ENCODE measurements around the gene CRY2. TPM values are rescaled to one million over a fixed set of nuclear protein-coding genes. Genes with fewer than 3 reads are reported as not detected.

The CRY2 gene
- total and polyA plus RNA-seq, 2 of the 8 experiments (the other 6 are each of a cell fraction or from before 2014, with no cell fraction given): 8.0 to 9.4 TPM

- peaks cover 12 to 25% (median 16%) of the 10 kb centered on the region in 4 experiments; a peak in 6 of 7 replicates for H3K4me1 ChIP-seq (replicated peaks in 1 of 4; ENCODE audit: control insufficient read depth in 3 of 4, insufficient read depth in 4 of 4, low read length in 3 of 4)
- no peak overlapping the region for H2BK120ac ChIP-seq (replicated peaks; ENCODE audit: low read depth, low read length)
- no peak overlapping the region; a peak in 1 of 4 replicates for H3K4me2 ChIP-seq (ENCODE audit: insufficient read depth in 1 of 2, low read depth in 2 of 2, low read length in 2 of 2)
- no peak overlapping the region; the same call in 1 of the 2 replicates for H2BK5ac ChIP-seq (ENCODE audit: low read depth, low read length)
- DNase-seq (ENCODE audit: low read depth in 1 of 2, low spot score in 2 of 2) (no peak), FAIRE-seq (no peak)
- peaks cover 3 to 27% (median 9%) of the 10 kb centered on the region in 4 experiments; a peak in 5 of 8 replicates for H3K36me3 ChIP-seq (ENCODE audit: control insufficient read depth in 2 of 4, insufficient read depth in 4 of 4, low read length in 3 of 4)
- H3K27me3 ChIP-seq (replicated peaks in 1 of 4; ENCODE audit: control insufficient read depth in 3 of 4, extremely low read depth in 1 of 4, insufficient read depth in 3 of 4, low read length in 3 of 4): no peaks in the 10 kb centered on the region
- no peaks in the 10 kb centered on the region for H3K9me3 ChIP-seq (ENCODE audit: insufficient read depth in 2 of 2, low read depth in 1 of 2, low read length in 1 of 2)
- H3K27ac ChIP-seq (ENCODE audit: low read depth, low read length): no peak overlapping the region
- no peak overlapping the region for H2AFZ ChIP-seq (ENCODE audit: low read length)
- ChIA-PET POLR2A (ENCODE audit: partially characterized antibody) (interaction anchor here (0.7 to 4.7 kb wide), 3 partner anchors 10 to 435 kb away, joined by 3 to 17 read pairs (median 4); partner anchors contain the start of gene CRY2), CTCF (ENCODE audit: partially characterized antibody) (interaction anchor here (0.9 to 8.6 kb wide), 7 partner anchors 12 to 88 kb away, joined by 3 to 90 read pairs (median 4); no protein-coding TSS in a partner anchor)
- H3K23ac ChIP-seq (ENCODE audit: insufficient read length): no peak overlapping the region
- H4K5ac ChIP-seq (ENCODE audit: insufficient read length, low read depth, low read length): no peak overlapping the region
- no peak overlapping the region for H2BK15ac ChIP-seq (ENCODE audit: low read length)
- H3K14ac ChIP-seq (ENCODE audit: insufficient read length): no peak overlapping the region
- H3K79me1 ChIP-seq (ENCODE audit: low read depth, low read length): no peaks in the 10 kb centered on the region
- H2AK5ac ChIP-seq (ENCODE audit: low read depth, low read length): no peak overlapping the region
- no peak overlapping the region for H3K56ac ChIP-seq (replicated peaks; ENCODE audit: insufficient read length, low read depth, low read length)
- no peak overlapping the region for H3K4me3 ChIP-seq (ENCODE audit: extremely low read depth in 1 of 4, insufficient read depth in 2 of 4, low read depth in 3 of 4, low read length in 4 of 4)
- no peaks in the 10 kb centered on the region for H3K23me2 ChIP-seq (ENCODE audit: low read depth, low read length)
- H2BK20ac ChIP-seq (ENCODE audit: low read length): 0 out of 2 replicates have a peak overlapping the region, but pooled peaks have one; percentile 26
- H3K18ac ChIP-seq (ENCODE audit: extremely low read depth, low read length): no peak overlapping the region; the same call in 1 of the 2 replicates
- no peaks in the 10 kb centered on the region for H4K20me1 ChIP-seq (replicated peaks in 1 of 2; ENCODE audit: control insufficient read depth in 1 of 2, insufficient read depth in 2 of 2, low read length in 2 of 2)
- H3K4ac ChIP-seq (replicated peaks; ENCODE audit: insufficient read length, low read depth, low read length): no peak overlapping the region
- WGBS, 2 experiments (ENCODE audit: extremely low coverage in 1 of 2, insufficient coverage in 1 of 2, insufficient read length in 1 of 2, insufficient replicate concordance in 2 of 2, low coverage in 1 of 2, low lambda C conversion rate in 2 of 2, missing lambda C conversion rate in 1 of 2): 60% methylated on average over 12 of the region's 12 CpGs; no CpG with 5 or more reads in 1 of the 2 experiments
- no peaks in the 10 kb centered on the region for H3K79me2 ChIP-seq (ENCODE audit: control insufficient read depth in 1 of 2, insufficient read depth in 2 of 2, low read length in 2 of 2)
- H3K9ac ChIP-seq (replicated peaks in 1 of 4; ENCODE audit: extremely low read depth in 1 of 4, low read depth in 3 of 4, low read length in 3 of 4): no peak overlapping the region
- no peak overlapping the region for H2BK12ac ChIP-seq (ENCODE audit: low read depth, low read length)
- H4K8ac ChIP-seq (ENCODE audit: extremely low read depth, insufficient read depth, low read length): no peak overlapping the region
- no peak overlapping the region for H4K91ac ChIP-seq (replicated peaks; ENCODE audit: insufficient read length, low read length)
- TF ChIP-seq ATF3 (IDR thresholded peaks at IDR 0.05; ENCODE audit: insufficient read depth, low read depth, low read length): no peak
- TF ChIP-seq CREB1 (IDR thresholded peaks at IDR 0.05): no peak
- no peak for TF ChIP-seq ASH2L (IDR thresholded peaks at IDR 0.05; ENCODE audit: low read length)
- peak; percentile 82 to 92; a peak in 2 of 4 replicates for TF ChIP-seq SIN3A (conservative IDR thresholded peaks at IDR 0.05 in 1 of 2, IDR thresholded peaks at IDR 0.05 in 1 of 2; ENCODE audit: low read depth in 1 of 2, low read length in 2 of 2)
- TF ChIP-seq SAP30 (IDR thresholded peaks at IDR 0.05; ENCODE audit: insufficient read depth, insufficient replicate concordance, low read length): peak; percentile 28
- no peak for TF ChIP-seq POU5F1 (IDR thresholded peaks at IDR 0.05; ENCODE audit: low read depth, low read length)
- no peak for TF ChIP-seq JUND (IDR thresholded peaks at IDR 0.05; ENCODE audit: low read length)
- no peak for TF ChIP-seq SRF (IDR thresholded peaks at IDR 0.05; ENCODE audit: low read depth, low read length)
- 0 out of 3 replicates have a peak, but pooled peaks of 1 of the 2 experiments have one; percentile 9 for TF ChIP-seq EP300 (IDR thresholded peaks at IDR 0.05; ENCODE audit: borderline replicate concordance in 1 of 2, low read depth in 2 of 2, low read length in 2 of 2)
- no peak for TF ChIP-seq CHD1 (IDR thresholded peaks at IDR 0.05; ENCODE audit: low read depth, low read length)
- no peak for TF ChIP-seq HDAC6 (IDR thresholded peaks at IDR 0.05; ENCODE audit: low read depth, low read length)
- TF ChIP-seq RNF2 (IDR thresholded peaks at IDR 0.05; ENCODE audit: borderline replicate concordance, low read depth, low read length, missing control alignments, poor library complexity, severe bottlenecking): no peak
Measured at GRCh38 chr11:45859661-45860140, 12.4 kb downstream of the CRY2 start.

Data from H1 (cell line).